Stimulated activated CD8-positive, alpha-beta memory T cell treated with anti-CD3 and anti-CD28 coated beads, Interleukin-7, amount 100 ng/mL, for 1 hour (primary cell): ENCODE data around the gene SNRPA.
"Not testable (repeated sequence)": the region's sequence is repeated elsewhere in the genome, so short reads cannot be mapped to it uniquely, and the experiment has no call there.

Source experiments
- DNase-seq, 2 donors: peaks; one replicate each; pipeline ENCODE4 v3.0.0-alpha.2; 2020; ENCODE audit warnings: low read depth in 2 of 2

SNRPA gene

DNA sequence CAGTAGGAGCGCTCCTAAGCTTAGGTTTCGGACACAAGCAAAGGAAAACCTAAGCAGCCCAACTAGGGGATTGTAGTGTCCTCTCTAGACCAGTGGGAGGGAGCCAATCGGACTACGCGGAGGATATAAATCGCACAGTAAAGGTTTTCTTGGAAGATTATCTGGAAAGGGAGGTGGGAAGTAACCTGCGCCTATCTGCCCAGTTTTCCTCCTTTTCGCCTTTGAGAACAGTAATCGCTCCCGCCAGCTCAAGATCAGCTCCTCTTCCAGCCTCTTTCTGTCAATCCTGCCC, 26.6 kb downstream of the SNRPA start:
- DNase-seq, result no peak

DNA sequence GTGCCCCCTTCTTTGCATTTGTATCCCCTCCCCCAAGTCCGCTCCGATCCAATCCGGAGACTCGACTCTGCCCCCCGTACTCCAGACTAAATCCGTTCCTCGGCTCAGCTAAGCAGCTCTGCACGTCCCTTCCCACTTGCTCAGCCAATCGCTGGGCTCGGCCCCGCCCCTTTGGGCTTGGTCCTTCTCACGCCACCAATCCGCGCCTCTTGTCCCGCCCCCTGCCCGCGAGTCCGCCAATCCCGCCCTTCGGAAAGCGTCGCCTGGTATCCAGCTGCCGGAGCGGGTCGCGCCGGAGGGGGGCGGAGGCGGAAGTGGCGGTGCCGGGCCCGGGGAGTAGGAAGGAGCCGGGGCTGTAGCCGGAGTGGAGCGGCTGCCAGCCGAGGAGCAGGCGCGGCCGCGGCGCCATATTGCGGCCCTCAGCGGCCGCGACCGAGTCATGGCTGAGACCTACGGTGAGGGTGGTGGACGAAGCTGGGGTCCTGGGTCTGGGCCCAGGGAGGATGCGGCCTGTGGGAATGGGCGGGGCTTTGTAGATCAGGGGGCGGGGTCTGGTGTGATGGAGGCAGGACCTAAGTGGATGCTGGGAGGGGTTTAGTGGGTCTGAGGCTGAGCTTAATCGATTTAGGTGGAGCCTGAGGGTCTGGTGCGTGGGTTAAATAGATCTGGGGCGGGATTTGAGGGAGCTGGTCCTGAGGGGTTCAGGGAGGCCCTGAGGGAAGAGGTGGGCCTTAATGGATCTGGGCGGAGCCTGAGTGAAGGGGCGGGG, 27.1 kb downstream of the SNRPA start, which contains the start of gene RAB4B:
Gene RAB4B (plus strand): TSS at position 311 of the 769 bp plus-strand sequence. CDS start 129 bp downstream, at position 440.
- peak; percentile 99 to 100 for DNase-seq

DNA sequence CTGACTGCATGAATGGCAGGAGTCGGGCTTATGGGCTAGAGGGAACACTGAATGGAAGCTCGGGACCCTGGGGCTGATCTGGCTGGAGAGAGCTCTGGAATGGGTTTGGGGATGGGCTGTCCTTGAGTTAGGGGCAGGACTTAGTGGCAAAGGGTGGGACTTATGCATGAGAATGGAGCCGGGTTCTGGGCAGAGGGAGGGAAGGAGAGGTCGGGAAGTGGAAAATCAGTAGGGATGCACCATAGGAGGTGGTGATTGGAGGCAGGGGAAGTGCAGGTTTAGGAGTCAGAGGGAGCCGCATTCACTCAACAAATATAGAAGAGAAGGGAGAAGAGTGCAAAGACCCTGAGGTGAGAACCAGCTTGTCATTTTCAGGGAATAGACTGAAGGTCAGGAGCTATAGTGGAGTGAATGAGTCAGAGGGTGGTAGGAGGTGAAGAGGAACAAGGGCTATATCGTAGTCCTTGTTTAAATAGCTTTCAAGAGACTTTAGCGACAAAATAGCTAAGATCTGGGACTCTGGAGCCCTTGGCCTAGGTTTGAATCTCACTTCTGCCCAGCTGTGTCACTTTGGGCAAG, 27.8 kb downstream of the SNRPA start:
- no peak for DNase-seq

DNA sequence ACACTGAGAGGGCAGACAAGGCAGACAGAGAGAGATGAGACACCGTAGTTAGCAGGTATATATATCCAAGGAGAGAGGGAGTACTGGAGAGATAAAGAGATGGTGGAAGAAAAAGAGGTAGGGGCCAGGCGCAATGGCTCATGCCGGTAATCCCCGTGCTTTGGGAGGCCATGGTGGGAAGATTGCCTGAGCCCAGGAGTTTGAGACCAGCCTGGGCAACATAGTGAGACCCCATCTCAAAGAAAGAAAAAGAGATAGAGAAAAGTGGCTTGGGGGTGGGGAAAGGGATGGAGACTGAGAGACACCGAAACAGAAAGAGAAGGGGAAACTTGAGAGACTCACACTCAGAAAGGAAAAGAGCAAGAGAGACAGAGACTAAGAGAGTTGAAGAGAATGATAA, 29.6 kb downstream of the SNRPA start:
- no peak for DNase-seq

- no peak for DNase-seq
These were observed 30.1 kb downstream of the SNRPA start for GRCh38 chr19:40781140-40781539.

GRCh38 chr19:40783711-40784110, 32.7 kb downstream of the SNRPA start:
- no peak for DNase-seq

DNA sequence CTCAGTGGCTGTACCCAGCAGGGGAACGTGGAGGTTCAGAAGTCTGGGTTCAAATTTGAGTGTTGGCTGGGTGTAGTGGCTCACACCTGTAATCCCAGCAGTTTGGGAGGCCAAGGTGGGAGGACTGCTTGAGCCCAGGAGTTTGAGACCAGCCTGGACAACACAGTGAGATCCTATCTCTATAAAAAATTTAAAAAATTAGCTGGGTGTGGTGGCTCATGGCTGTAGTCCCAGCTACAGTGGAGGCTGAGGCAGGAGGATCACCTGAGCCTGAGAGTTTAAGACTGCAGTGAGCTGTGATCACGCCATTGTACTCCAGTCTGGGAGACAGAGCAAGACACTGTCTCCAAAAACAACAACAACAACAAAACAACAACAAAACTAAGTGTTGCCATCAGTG, 33.1 kb downstream of the SNRPA start:
- not testable (repeated sequence) for DNase-seq

- no peak for DNase-seq
These were observed 34.5 kb downstream of the SNRPA start for GRCh38 chr19:40785526-40785925.

DNA sequence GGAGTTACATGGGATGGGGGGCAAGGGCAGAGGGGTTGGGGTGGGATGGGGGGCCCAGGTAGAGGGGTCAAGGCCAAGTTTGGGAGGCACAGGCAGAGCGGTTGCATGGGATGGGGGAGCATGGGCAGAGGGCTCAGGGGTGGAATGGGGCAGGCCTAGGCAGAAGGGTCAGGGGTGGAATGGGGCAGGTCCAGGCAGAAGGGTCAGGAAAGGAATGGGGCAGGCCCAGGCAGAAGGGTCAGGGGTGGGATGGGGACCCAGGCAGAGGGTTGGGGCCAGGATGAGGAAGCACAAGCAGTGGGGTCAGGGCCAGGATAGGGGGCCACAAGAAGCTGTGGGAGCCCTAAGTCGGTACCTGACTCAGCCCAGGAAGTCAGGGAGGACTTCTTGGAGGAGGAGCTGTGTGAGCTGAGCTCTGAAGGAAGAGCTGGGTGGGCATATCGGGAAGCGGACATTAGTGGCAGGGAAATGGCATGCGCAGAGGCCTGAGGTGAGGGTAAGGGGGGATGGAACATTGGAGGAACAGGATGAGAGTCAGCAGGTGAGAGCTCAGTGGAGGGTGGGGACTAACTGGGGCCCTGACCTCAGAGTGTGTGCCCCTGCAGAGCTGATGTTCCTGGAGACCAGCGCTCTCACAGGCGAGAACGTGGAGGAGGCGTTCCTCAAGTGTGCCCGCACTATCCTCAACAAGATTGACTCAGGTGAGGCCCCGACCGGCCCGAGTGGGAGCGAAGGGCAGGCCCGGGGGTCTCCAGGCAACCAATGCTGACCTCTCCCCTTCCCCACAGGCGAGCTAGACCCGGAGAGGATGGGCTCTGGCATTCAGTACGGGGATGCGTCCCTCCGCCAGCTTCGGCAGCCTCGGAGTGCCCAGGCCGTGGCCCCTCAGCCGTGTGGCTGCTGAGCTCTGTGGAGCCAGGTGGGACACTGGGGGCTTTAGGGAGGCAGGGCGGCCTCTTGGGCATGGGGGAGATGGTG, 35.3 kb downstream of the SNRPA start:
- DNase-seq, result no peak

GRCh38 chr19:40791349-40791748, 40.3 kb downstream of the SNRPA start:
- DNase-seq, result no peak

DNA sequence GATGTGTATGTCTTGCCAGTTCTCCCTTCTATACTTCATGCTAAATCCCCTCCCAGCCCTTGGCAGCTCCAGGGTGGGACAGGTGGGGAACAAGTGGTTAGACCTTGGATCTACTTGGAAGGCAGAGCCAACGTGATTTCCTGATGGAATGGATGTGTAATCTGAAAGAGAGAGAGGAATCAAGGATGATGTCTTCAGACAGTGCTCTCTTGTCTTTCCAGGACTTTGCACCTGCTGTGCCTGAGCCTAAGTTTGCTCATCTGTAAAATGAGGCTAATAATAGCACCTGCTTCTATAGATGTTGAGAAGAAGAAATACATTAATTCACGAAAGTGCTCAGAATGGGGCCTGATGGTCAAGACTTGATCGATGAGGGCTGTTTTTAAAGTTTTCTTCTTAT, 41.0 kb downstream of the SNRPA start:
- DNase-seq, result no peak

DNA sequence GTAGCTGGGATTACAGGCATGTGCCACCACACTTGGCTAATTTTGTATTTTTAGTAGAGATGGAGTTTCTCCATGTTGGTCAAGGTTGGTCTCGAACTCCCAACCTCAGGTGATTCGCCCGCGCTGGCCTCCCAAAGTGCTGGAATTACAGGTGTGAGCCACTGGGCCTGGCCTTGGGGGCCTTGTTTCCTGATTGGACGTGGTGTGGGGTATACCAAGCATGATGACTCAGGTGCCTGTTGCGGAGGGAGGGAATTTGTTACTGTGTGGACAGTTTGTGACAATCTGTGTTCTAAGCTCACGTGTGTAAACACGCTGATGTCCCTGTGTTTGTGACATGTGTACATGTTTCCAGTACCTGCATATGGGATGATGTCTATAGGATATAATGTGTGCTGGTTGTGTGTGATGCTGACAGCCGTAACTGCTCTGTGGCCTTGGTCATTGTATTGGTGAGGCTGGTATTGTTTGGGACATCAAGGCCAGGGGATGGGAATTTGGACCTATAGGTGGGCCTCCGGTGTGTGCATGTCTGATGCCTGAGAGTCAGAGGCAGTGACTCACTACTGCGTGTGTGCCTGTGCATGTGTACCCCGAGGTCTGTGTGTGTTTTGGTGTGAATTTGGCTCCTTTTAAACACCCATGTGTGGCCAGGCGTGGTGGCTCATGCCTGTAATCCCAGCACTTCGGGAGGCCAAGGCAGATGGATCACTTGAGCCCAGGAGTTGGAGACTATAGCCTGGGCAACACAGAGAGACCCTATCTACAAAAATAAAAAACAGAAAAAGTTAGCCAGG, 46.4 kb downstream of the SNRPA start:
- no peak for DNase-seq

DNA sequence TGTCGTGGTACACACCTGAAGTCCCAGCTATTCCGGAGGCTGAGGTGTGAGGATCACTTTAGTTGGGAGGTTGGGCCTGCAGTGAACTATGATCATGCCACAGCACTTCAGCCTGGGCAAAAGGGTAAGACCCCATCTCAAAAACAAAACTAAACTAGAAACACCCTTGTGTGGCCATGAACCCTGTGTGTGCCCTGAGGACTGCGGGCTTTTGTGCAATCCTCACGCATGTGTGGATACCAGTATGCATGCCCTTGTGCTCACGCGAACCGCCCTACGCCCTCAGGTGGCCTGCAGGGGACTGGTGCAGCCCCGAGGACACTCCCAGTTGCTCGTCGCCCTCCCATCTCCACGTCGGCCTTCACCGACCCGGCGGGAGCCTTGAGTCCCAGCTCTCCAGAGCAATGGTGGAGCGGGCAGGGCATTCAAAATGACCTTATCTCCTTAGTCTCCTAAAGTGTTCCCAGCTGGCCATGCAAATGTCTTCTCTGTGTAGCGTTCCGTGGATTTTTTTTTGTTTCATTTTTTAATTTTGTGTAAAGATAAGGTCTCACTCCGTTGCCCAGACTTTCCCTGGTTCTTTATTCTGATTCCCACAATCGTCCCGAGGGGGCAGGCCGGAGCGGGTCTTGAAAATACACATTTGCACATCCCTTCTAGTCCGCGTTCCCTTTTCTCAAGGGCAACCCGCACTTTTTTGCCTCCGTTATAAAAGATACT, 47.1 kb downstream of the SNRPA start:
- DNase-seq, result no peak

- DNase-seq, result peak; percentile 100
These were observed 47.9 kb downstream of the SNRPA start, which contains the start of gene EGLN2 for GRCh38 chr19:40798683-40799557. EGLN2 (plus strand) TSS chr19:40799191; CDS start chr19:40800573, 1,382 bp downstream.

DNA sequence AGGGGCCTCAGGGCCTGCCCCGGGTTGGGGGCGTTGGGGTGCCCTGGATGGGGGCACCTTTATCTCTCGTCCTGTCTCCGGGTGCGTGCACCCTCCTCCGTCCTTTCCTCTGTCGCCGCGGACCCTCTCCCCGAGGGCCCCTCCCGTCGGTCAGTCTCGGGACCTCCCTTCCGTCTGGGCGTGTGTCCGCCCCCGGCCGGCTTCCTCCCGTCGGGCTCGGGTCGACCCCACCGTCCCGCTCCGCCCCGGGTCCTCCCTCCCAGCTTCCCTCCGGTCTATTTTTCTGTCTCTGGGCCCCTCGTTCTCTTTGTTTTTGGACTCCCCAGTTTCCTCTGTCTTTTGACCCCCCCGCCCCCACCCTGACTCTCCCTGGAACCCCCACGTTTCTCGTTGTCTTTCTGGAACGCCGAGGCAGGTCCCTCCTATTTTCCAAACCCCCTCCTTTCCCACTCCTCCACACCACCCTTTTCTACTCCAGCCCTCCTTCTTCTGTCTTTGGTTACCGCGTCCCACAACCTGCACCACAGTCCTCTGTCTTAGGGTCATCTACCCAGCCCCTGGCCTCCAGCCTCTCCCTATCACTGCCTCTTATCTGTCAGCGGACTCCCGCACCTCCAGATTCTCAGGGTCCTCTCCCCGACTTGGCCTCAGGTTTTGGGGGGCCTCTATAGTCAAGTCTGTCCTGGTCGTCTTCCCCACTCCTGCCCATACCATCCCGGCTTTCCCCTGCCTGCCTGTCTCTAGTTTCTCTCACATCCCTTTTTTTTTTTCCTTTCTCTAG, 48.7 kb downstream of the SNRPA start:
- DNase-seq, result no peak

GRCh38 chr19:40800339-40800996, 49.5 kb downstream of the SNRPA start:
- no peak for DNase-seq

DNA sequence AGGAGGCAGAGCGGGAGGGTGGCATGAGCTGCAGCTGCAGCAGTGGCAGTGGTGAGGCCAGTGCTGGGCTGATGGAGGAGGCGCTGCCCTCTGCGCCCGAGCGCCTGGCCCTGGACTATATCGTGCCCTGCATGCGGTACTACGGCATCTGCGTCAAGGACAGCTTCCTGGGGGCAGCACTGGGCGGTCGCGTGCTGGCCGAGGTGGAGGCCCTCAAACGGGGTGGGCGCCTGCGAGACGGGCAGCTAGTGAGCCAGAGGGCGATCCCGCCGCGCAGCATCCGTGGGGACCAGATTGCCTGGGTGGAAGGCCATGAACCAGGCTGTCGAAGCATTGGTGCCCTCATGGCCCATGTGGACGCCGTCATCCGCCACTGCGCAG, 50.0 kb downstream of the SNRPA start:
- no peak for DNase-seq

- no peak for DNase-seq
These were observed 50.7 kb downstream of the SNRPA start for GRCh38 chr19:40801426-40802299.
